ENCODE measurements around the gene RAPGEF6. TPM values are rescaled to one million over a fixed set of nuclear protein-coding genes. Genes with fewer than 3 reads are reported as not detected.

RAPGEF6 gene
- total and polyA plus RNA-seq, 4 donors: 3.9 to 73.1 (median 10.8) TPM

DNA sequence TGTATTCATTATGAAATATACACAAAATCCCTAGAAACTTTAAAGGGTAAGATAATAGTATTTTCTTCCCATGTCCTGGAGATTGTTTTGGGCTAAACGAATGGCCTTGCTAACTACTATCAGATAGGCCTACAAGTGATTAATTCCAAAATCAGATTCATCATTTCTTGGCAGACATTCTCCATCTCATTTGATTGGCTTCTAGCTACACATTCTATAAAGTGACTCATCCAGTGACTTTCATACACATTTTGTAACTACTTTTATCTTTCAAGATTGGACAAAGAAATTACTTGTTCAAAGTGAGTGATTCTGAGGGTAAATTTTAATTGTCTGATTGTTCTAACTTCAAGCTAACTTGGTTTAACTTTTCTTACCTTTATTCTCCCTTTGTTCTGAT, 93.3 kb downstream of the RAPGEF6 start:
- H3K9ac ChIP-seq (ENCODE audit: insufficient read depth in 1 of 2, low read length in 2 of 2): no peak overlapping the region

DNA sequence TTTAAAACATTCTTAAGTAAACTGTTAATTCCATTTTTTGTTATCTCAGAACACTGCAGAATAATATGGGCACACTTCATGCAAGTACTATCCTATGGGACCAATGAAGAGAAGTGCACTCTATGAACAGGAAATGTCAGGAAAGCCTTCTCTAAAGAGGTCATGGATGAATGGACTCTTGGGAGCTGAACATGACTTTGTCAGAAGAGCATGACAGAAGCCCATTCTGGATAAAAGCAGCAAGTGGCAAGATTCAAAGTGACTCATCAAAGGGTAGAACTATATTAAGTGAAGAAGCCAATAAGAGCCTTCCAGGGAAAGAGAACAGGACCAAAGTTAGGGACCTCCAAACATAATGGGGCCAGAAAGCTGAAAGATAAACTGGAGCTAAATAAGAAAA, 94.0 kb downstream of the RAPGEF6 start:
- TF ChIP-seq, protein P1, sequence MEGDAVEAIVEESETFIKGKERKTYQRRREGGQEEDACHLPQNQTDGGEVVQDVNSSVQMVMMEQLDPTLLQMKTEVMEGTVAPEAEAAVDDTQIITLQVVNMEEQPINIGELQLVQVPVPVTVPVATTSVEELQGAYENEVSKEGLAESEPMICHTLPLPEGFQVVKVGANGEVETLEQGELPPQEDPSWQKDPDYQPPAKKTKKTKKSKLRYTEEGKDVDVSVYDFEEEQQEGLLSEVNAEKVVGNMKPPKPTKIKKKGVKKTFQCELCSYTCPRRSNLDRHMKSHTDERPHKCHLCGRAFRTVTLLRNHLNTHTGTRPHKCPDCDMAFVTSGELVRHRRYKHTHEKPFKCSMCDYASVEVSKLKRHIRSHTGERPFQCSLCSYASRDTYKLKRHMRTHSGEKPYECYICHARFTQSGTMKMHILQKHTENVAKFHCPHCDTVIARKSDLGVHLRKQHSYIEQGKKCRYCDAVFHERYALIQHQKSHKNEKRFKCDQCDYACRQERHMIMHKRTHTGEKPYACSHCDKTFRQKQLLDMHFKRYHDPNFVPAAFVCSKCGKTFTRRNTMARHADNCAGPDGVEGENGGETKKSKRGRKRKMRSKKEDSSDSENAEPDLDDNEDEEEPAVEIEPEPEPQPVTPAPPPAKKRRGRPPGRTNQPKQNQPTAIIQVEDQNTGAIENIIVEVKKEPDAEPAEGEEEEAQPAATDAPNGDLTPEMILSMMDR (IDR thresholded peaks at IDR 0.05; ENCODE audit: control extremely low read depth, extremely low read depth): no peak
- ATAC-seq (ENCODE audit: insufficient read depth, low FRiP score) (no peak), DNase-seq (no peak)
- no peaks in the 10 kb centered on the region for H3K9me3 ChIP-seq (ENCODE audit: control insufficient read depth in 4 of 4, insufficient read depth in 3 of 4, low read length in 3 of 4)
- peaks cover 0 to 4% (median 0%) of the 10 kb centered on the region in 5 donors for H3K4me1 ChIP-seq (ENCODE audit: control insufficient read depth in 5 of 5, insufficient read depth in 5 of 5, low read length in 5 of 5)
- H3K36me3 ChIP-seq (ENCODE audit: control insufficient read depth in 4 of 4, insufficient read depth in 4 of 4, low read length in 4 of 4): peaks cover 0 to 4% (median under 1%) of the 10 kb centered on the region in 4 donors
- H3K27me3 ChIP-seq (ENCODE audit: control insufficient read depth in 3 of 3, insufficient read depth in 3 of 3, low read length in 2 of 3): no peaks in the 10 kb centered on the region
- no peak overlapping the region for H3K9ac ChIP-seq (ENCODE audit: insufficient read depth in 1 of 2, low read length in 2 of 2)
- H3K4me3 ChIP-seq: no peak overlapping the region
- H3K27ac ChIP-seq (ENCODE audit: low read depth in 1 of 2, low read length in 1 of 2): no peak overlapping the region

More for the DNA sequence above, 93.3 kb downstream of the RAPGEF6 start:
- H3K4me3 ChIP-seq: no peak overlapping the region
- DNase-seq (no peak), ATAC-seq (ENCODE audit: insufficient read depth, low FRiP score) (no peak)
- H3K9me3 ChIP-seq (ENCODE audit: control insufficient read depth in 4 of 4, insufficient read depth in 3 of 4, low read length in 3 of 4): no peaks in the 10 kb centered on the region
- TF ChIP-seq, protein P1 (IDR thresholded peaks at IDR 0.05; ENCODE audit: control extremely low read depth, extremely low read depth): no peak
- WGBS, 2 donors: 86 to 91% methylated on average over 1 of the region's 1 CpG
- no peaks in the 10 kb centered on the region for H3K4me1 ChIP-seq (ENCODE audit: control insufficient read depth in 5 of 5, insufficient read depth in 5 of 5, low read length in 5 of 5)
- H3K27me3 ChIP-seq (ENCODE audit: control insufficient read depth in 3 of 3, insufficient read depth in 3 of 3, low read length in 2 of 3): no peaks in the 10 kb centered on the region
- peaks cover 0 to 4% (median under 1%) of the 10 kb centered on the region in 4 donors for H3K36me3 ChIP-seq (ENCODE audit: control insufficient read depth in 4 of 4, insufficient read depth in 4 of 4, low read length in 4 of 4)
- H3K27ac ChIP-seq (ENCODE audit: low read depth in 1 of 2, low read length in 1 of 2): no peak overlapping the region

DNA sequence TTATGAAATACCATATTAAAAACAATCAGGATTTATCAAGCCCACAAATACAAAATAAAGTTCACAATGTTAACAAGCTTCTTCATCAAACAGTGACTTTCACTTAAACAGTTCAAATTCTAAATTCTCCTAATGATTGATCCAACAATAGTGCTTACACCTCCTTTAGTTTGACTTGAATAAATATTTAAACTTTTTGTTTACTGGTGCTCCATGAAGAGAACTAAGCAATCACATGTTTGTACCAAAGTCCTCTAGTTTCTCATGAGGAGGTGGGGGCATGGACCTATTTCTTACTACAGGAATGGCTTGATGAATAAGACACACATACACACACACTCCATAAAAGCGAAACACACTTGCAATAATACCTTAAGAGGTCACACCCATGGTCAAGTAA, 95.8 kb downstream of the RAPGEF6 start:
- ATAC-seq (ENCODE audit: insufficient read depth, low FRiP score) (no peak), DNase-seq (no peak)
- TF ChIP-seq, protein P1 (IDR thresholded peaks at IDR 0.05; ENCODE audit: control extremely low read depth, extremely low read depth): no peak
- no peaks in the 10 kb centered on the region for H3K9me3 ChIP-seq (ENCODE audit: control insufficient read depth in 4 of 4, insufficient read depth in 3 of 4, low read length in 3 of 4)
- peaks cover 0 to 4% (median 0%) of the 10 kb centered on the region in 5 donors for H3K4me1 ChIP-seq (ENCODE audit: control insufficient read depth in 5 of 5, insufficient read depth in 5 of 5, low read length in 5 of 5)
- H3K9ac ChIP-seq (ENCODE audit: insufficient read depth in 1 of 2, low read length in 2 of 2): no peak overlapping the region
- no peaks in the 10 kb centered on the region for H3K27me3 ChIP-seq (ENCODE audit: control insufficient read depth in 3 of 3, insufficient read depth in 3 of 3, low read length in 2 of 3)
- H3K27ac ChIP-seq (ENCODE audit: low read depth in 1 of 2, low read length in 1 of 2): no peak overlapping the region
- no peak overlapping the region for H3K4me3 ChIP-seq
- WGBS, 2 donors: 85 to 88% methylated on average over 1 of the region's 1 CpG
- H3K36me3 ChIP-seq (ENCODE audit: control insufficient read depth in 4 of 4, insufficient read depth in 4 of 4, low read length in 4 of 4): peaks cover 0 to 2% (median under 1%) of the 10 kb centered on the region in 4 donors

DNA sequence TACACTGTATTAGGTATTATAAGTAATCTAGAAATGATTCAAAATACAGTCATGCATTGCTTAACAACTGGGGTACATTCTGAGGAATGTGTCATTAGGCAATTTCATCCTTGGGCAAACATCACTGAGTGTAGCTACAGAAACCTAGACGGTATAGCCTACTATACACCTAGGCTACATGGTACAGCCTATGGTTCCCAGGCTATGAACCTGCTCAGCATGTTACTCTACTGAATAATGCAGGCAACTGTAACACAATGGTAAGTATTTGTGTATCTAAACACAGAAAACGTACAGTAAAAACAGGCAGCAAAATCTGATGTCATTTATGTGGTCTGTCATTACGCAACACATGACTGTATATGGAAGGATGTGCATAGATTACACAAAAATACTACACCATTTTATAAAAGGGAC, 96.8 kb downstream of the RAPGEF6 start:
- peaks cover 0 to 2% (median 0%) of the 10 kb centered on the region in 4 donors for H3K36me3 ChIP-seq (ENCODE audit: control insufficient read depth in 4 of 4, insufficient read depth in 4 of 4, low read length in 4 of 4)
- no peak overlapping the region for H3K27ac ChIP-seq (ENCODE audit: low read depth in 1 of 2, low read length in 1 of 2)
- DNase-seq (no peak), ATAC-seq (ENCODE audit: insufficient read depth, low FRiP score) (no peak)
- no peak overlapping the region for H3K9ac ChIP-seq (ENCODE audit: insufficient read depth in 1 of 2, low read length in 2 of 2)
- 32 to 60% methylated on average over 3 of the region's 3 CpGs for WGBS, 2 donors
- peaks cover 0 to 4% (median 0%) of the 10 kb centered on the region in 5 donors for H3K4me1 ChIP-seq (ENCODE audit: control insufficient read depth in 5 of 5, insufficient read depth in 5 of 5, low read length in 5 of 5)
- no peak overlapping the region for H3K4me3 ChIP-seq
- TF ChIP-seq, protein P1 (IDR thresholded peaks at IDR 0.05; ENCODE audit: control extremely low read depth, extremely low read depth): no peak
- H3K9me3 ChIP-seq (ENCODE audit: control insufficient read depth in 4 of 4, insufficient read depth in 3 of 4, low read length in 3 of 4): no peaks in the 10 kb centered on the region
- no peaks in the 10 kb centered on the region for H3K27me3 ChIP-seq (ENCODE audit: control insufficient read depth in 3 of 3, insufficient read depth in 3 of 3, low read length in 2 of 3)
